Bronchial smooth muscle cell (primary cell): ENCODE measurements around the gene RABGGTB. TPM values are rescaled to one million over a fixed set of nuclear protein-coding genes. Genes with fewer than 3 reads are reported as not detected.

Experiments
- total RNA-seq: library from RNA; depleted of rRNA; stranded (reverse); fragments of >200 nt; gene quantifications from 2 replicates; pipeline ENCODE4 v1.2.1, GENCODE V29; 2014

RABGGTB gene
- total RNA-seq = 50.3 and 55.5 TPM in 2 replicates

DNA sequence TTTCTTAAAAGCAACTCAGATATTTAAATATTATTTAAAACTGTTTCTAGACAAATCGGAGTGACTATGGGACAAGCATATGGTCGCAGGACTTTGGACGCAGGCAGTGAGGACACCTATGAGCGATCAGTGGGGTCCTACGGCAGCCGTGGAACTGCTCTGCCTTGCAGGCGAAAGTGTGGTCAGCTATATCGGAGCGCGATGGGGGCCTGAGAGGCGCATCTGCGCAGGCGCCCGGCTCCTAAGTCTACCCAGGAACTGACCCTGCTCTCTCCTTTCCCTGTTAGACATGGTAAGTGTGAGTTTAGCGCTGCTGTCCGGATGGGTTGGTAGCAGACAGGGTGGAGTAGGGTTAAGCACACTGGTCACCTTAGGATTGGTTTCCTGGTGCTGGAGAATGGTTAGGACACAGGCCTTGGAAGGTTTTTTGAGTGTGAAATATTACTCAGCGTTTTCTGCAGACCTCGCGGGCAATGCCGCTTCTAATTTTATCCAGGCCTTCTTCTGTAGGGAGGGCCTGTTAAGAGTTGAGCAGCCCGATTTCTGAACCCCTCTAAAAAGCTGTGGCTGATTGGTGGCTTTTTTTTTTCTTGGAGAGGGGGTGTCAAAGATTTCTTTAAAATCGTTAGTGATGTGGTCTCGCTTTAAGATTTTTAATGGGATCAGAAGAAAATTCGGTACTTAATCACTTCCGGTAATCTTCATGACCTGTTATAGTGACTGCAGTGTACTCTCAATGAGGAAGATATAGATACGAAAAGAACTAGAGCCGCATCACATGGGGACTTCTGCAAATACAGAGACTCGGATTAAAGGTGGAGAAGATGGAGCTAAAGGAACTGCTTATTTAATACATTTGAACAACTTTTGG lies at the start of gene RABGGTB:
TSS of gene RABGGTB (plus strand) at position 274 of the 871 bp plus-strand sequence. CDS start at position 290, 16 bp downstream.

DNA sequence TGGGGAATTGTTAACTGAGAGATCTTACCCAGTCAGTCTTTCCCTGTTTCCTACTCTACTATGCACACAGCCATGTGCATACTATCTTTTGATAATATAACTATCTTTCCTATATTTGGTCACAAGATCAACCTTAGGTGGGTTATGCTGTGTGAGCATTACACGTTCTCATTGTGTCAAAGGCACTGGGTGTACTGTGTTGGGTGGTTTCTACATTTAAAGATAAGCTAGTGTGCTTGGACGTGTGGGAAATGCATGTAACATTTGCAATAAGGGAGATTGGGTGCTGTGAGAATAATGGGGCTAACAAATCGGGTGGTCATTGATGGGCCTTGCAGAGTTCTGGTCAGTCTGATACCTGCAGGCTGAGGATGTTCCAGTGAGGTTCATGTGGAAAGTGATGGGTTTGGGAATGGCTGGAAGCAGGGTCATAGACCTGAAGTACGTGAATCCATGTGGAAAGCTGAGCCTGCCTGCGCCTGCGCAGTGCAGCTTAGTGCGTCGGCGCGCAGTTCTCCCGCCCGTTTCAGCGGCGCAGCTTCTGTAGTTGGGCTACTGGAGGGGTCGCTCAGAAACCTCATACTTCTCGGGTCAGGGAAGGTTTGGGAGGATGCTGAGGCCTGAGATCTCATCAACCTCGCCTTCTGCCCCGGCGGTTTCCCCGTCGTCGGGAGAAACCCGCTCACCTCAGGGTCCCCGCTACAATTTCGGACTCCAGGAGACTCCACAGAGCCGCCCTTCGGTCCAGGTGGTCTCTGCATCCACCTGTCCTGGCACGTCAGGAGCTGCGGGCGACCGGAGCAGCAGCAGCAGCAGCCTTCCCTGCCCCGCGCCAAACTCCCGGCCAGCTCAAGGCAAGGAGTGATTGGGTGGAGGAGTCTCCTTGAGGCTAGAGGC lies 10.6 kb downstream of the RABGGTB start, which contains the start of gene MSH4:
TSS of gene MSH4 (plus strand) at position 507 of the 897 bp plus-strand sequence. CDS start at position 611, 104 bp downstream.

Other genes with a start within 250 kb of the RABGGTB start
- 0.09 and 0.16 TPM in 2 replicates for gene SLC44A5, start 175.1 kb upstream of the RABGGTB start, total RNA-seq
- gene ACADM, start 61.5 kb upstream of the RABGGTB start, total RNA-seq = 15.5 and 21.1 TPM in 2 replicates
- 0.16 and 0.52 TPM in 2 replicates for gene MSH4, start 10.6 kb downstream of the RABGGTB start, total RNA-seq
- gene ASB17, start 146.1 kb downstream of the RABGGTB start, total RNA-seq = not detected in 2 replicates